Activated effector memory CD4-positive, alpha-beta T cell treated with Interleukin-2 at 50 U/mL for 16 hours (primary cell): ENCODE measurements around the gene ALK.
"Not testable (repeated sequence)": the region's sequence is repeated elsewhere in the genome, so short reads cannot be mapped to it uniquely, and the experiment has no call there.

Experiments used
- DNase-seq: peaks from one replicate; pipeline ENCODE4 v3.0.0-alpha.2; 2020

Gene ALK

GRCh38 chr2:29262681-29263260 lies 658.6 kb downstream of the ALK start:
- DNase-seq = no peak

GRCh38 chr2:29261003-29261402 lies 660.4 kb downstream of the ALK start:
- DNase-seq = no peak

GRCh38 chr2:29260142-29260772 lies 661.1 kb downstream of the ALK start:
- DNase-seq = no peak

GRCh38 chr2:29259221-29259620 lies 662.2 kb downstream of the ALK start:
- DNase-seq = no peak

GRCh38 chr2:29255004-29255403 lies 666.4 kb downstream of the ALK start:
- no peak for DNase-seq

- DNase-seq = not testable (repeated sequence)
Observed at GRCh38 chr2:29253495-29254275, 667.7 kb downstream of the ALK start.

GRCh38 chr2:29253026-29253425 lies 668.4 kb downstream of the ALK start:
- no peak for DNase-seq

GRCh38 chr2:29251406-29251805 lies 670.0 kb downstream of the ALK start:
- DNase-seq = no peak

- no peak for DNase-seq
Observed at GRCh38 chr2:29250977-29251376, 670.4 kb downstream of the ALK start.

- DNase-seq = no peak
Observed at GRCh38 chr2:29249666-29250253, 671.6 kb downstream of the ALK start.

- no peak for DNase-seq
Observed at GRCh38 chr2:29247336-29247914, 674.0 kb downstream of the ALK start.

- no peak for DNase-seq
Observed at GRCh38 chr2:29246383-29247300, 674.7 kb downstream of the ALK start.

- no peak for DNase-seq
Observed at GRCh38 chr2:29245742-29246382, 675.5 kb downstream of the ALK start.

GRCh38 chr2:29245035-29245741 lies 676.2 kb downstream of the ALK start:
- DNase-seq = not testable (repeated sequence)

- no peak for DNase-seq
Observed at GRCh38 chr2:29242621-29243375, 678.6 kb downstream of the ALK start.

- no peak for DNase-seq
Observed at GRCh38 chr2:29241955-29242565, 679.3 kb downstream of the ALK start.

- DNase-seq = no peak
Observed at GRCh38 chr2:29241341-29241740, 680.0 kb downstream of the ALK start.

- no peak for DNase-seq
Observed at GRCh38 chr2:29240601-29241000, 680.8 kb downstream of the ALK start.

GRCh38 chr2:29239209-29239960 lies 682.0 kb downstream of the ALK start:
- DNase-seq = no peak
